Left lung (tissue), 10 donors: ENCODE results near the gene PHYHD1. TPM values are rescaled to one million over a fixed set of nuclear protein-coding genes. Genes with fewer than 3 reads are reported as not detected.
"Not testable (repeated sequence)": the region's sequence is repeated elsewhere in the genome, so short reads cannot be mapped to it uniquely, and the experiment has no call there.

Source experiments
- ATAC-seq: fragments of 200-7000 bp; cut with Tn5 transposase; one replicate; pipeline ENCODE4 v1.9.1; 2020; ENCODE audit warnings: moderate library complexity
- DNase-seq, 4 donors: peaks; one replicate each; pipeline ENCODE4 v3.0.0-alpha.2; 2013 to 2020
- H3K27ac ChIP-seq, 2 donors: fragments of 200-600 bp; sonication (generic) in 1 of 2; one replicate each; pipeline versions ENCODE4 v1.5.0 to v1.8.0; 2020 to 2021
- H3K27me3 ChIP-seq, 2 donors: fragments of 200-600 bp; sonication (generic) in 1 of 2; one replicate each; pipeline versions ENCODE4 v1.5.0 to v1.8.0; 2020 to 2021
- H3K36me3 ChIP-seq, 2 donors: fragments of 200-600 bp; sonication (generic) in 1 of 2; one replicate each; pipeline versions ENCODE4 v1.5.0 to v1.8.0; 2020 to 2021
- H3K4me1 ChIP-seq, 2 donors: fragments of 200-600 bp; one replicate each; pipeline ENCODE4 v1.8.0; 2021
- H3K4me3 ChIP-seq, 2 donors: fragments of 200-600 bp; sonication (generic) in 1 of 2; one replicate each; pipeline versions ENCODE4 v1.5.0 to v1.8.0; 2020 to 2021; ENCODE audit warnings: mild to moderate bottlenecking in 1 of 2
- H3K9me3 ChIP-seq, 2 donors: fragments of 200-600 bp; sonication (generic) in 1 of 2; one replicate each; pipeline versions ENCODE4 v1.5.0 to v1.8.0; 2020 to 2021
- CTCF ChIP-seq, 2 donors: fragments of 200-600 bp; sonication (generic) in 1 of 2; IDR thresholded peaks; one replicate each; pipeline versions ENCODE4 v1.5.0 to v1.8.0; 2021; ENCODE audit warnings: antibody characterized with exemption in 2 of 2
- intact Hi-C, 2 donors: fragments of 100-400 bp; cut with DNase I; formaldehyde crosslinking; loops; one replicate each; pipeline versions ENCODE4 v1.11.2 to v1.14.2; 2022
- polyA plus RNA-seq, 6 donors: library from polyadenylated mRNA; unstranded; fragments of 120-200 nt; gene quantifications; one replicate each; pipeline ENCODE4 v1.2.1, GENCODE V29; 2013; ENCODE audit not compliant: insufficient read length in 6 of 6
- total RNA-seq, 2 donors: library from RNA; stranded (reverse); fragmentation: NEBNext Ultra II Directional; extraction: Animal tissue kit (Norgen Biotek cat#: 25700); gene quantifications; one replicate each; pipeline ENCODE4 v1.2.1, GENCODE V29; 2021
- donor health status: DM: no; HTN: yes; CAD: no.
- donor health status: DM: no; HTN: no; CAD: no.

Gene PHYHD1
- total and polyA plus RNA-seq, 8 donors = 32.6 to 51.7 (median 41.0) TPM

GRCh38 chr9:128940946-128941755, 20.4 kb downstream of the PHYHD1 start:
- DNase-seq (peak in 1 of 4 donors; percentile 58), ATAC-seq (no peak)
- Histone ChIP-seq H3K4me1 (peaks cover 6 to 15% of the 10 kb centered on the region in 2 donors), H3K27ac (peak overlapping the region; percentile 2 to 13), H3K27me3 (no peaks in the 10 kb centered on the region), H3K36me3 (peaks cover 0 to 5% of the 10 kb centered on the region in 2 donors), H3K9me3 (no peaks in the 10 kb centered on the region), H3K4me3 (no peak overlapping the region)
- no peak for TF ChIP-seq CTCF (IDR thresholded peaks at IDR 0.05)
- intact Hi-C loops = no loop called here

GRCh38 chr9:128943832-128944620, 23.2 kb downstream of the PHYHD1 start:
- Histone ChIP-seq H3K4me3 (no peak overlapping the region), H3K27me3 (no peaks in the 10 kb centered on the region), H3K36me3 (peaks cover 0 to 5% of the 10 kb centered on the region in 2 donors), H3K9me3 (no peaks in the 10 kb centered on the region), H3K27ac (peak overlapping the region in 1 of 2 donors; percentile 46), H3K4me1 (peaks cover 21 to 34% of the 10 kb centered on the region in 2 donors)
- no peak for TF ChIP-seq CTCF (IDR thresholded peaks at IDR 0.05)
- ATAC-seq (no peak), DNase-seq (no peak)
- intact Hi-C loops = no loop called here

GRCh38 chr9:128944966-128945365, 24.2 kb downstream of the PHYHD1 start:
- ATAC-seq, intact Hi-C loops, DNase-seq, H3K4me3 ChIP-seq, H3K27ac ChIP-seq, H3K27me3 ChIP-seq, H3K9me3 ChIP-seq, H3K36me3 ChIP-seq: not testable (repeated sequence)
- H3K4me1 ChIP-seq = peaks cover 24 to 40% of the 10 kb centered on the region in 2 donors

- DNase-seq = no peak
- Histone ChIP-seq H3K4me1 (peaks cover 24 to 45% of the 10 kb centered on the region in 2 donors), H3K27me3 (no peaks in the 10 kb centered on the region), H3K27ac (no peak overlapping the region), H3K36me3 (peaks cover 0 to 18% of the 10 kb centered on the region in 2 donors), H3K9me3 (no peaks in the 10 kb centered on the region), H3K4me3 (peak overlapping the region in 1 of 2 donors; percentile 94)
- no peak for TF ChIP-seq CTCF (IDR thresholded peaks at IDR 0.05)
- ATAC-seq = no peak
- intact Hi-C loops = no loop called here
Observed at GRCh38 chr9:128945798-128946501, 25.2 kb downstream of the PHYHD1 start.

GRCh38 chr9:128946571-128947276, 25.9 kb downstream of the PHYHD1 start:
- peak; percentile 45 for ATAC-seq
- Histone ChIP-seq H3K4me1 (peaks cover 24 to 45% of the 10 kb centered on the region in 2 donors), H3K27me3 (no peaks in the 10 kb centered on the region), H3K4me3 (peak overlapping the region; percentile 94 to 95), H3K27ac (peak overlapping the region; percentile 85 to 93), H3K9me3 (no peaks in the 10 kb centered on the region), H3K36me3 (peaks cover 0 to 18% of the 10 kb centered on the region in 2 donors)
- no peak for TF ChIP-seq CTCF (IDR thresholded peaks at IDR 0.05)
- DNase-seq = no peak
- intact Hi-C loops = no loop called here
